Gastrocnemius medialis (tissue), 4 donors: ENCODE measurements around the gene MLN. TPM values are rescaled to one million over a fixed set of nuclear protein-coding genes. Genes with fewer than 3 reads are reported as not detected.

Experiments
- ATAC-seq, 2 donors: fragments of 150-250 bp; one replicate each; pipeline ENCODE4 v1.9.1; 2016
- DNase-seq, 2 donors: peaks; one replicate each; pipeline ENCODE4 v3.0.0-alpha.2; 2019
- H3K27ac ChIP-seq, 4 donors: fragments of 200-600 bp; sonication (generic); 1 replicate in 1 of 4; 2 replicates in 3 of 4; pipeline ENCODE4 v1.5.1; 2016 to 2018; ENCODE audit warnings: mild to moderate bottlenecking in 2 of 4, moderate library complexity in 1 of 4
- H3K27me3 ChIP-seq, 3 donors: fragments of 200-600 bp; sonication (generic) in 2 of 3; 1 replicate in 1 of 3; 2 replicates in 2 of 3; pipeline versions ENCODE4 v1.5.1 to v1.6.0; 2016 to 2019; ENCODE audit warnings: mild to moderate bottlenecking in 1 of 3, moderate library complexity in 1 of 3
- H3K36me3 ChIP-seq, 2 donors: fragments of 200-600 bp; sonication (generic) in 1 of 2; one replicate each; pipeline ENCODE4 v1.5.1; 2017 to 2018
- H3K4me1 ChIP-seq, 2 donors: fragments of 200-600 bp; sonication (generic) in 1 of 2; one replicate each; pipeline ENCODE4 v1.5.1; 2016 to 2017; ENCODE audit warnings: mild to moderate bottlenecking in 2 of 2
- H3K4me3 ChIP-seq, 4 donors: fragments of 200-600 bp; sonication (generic) in 3 of 4; 1 replicate in 1 of 4; 2 replicates in 3 of 4; pipeline ENCODE4 v1.5.1; 2016 to 2019; ENCODE audit warnings: mild to moderate bottlenecking in 2 of 4
- H3K9me3 ChIP-seq, 3 donors: fragments of 200-600 bp; sonication (generic) in 2 of 3; 1 replicate in 1 of 3; 2 replicates in 2 of 3; pipeline ENCODE4 v1.5.1; 2016 to 2019
- CTCF ChIP-seq, 5 experiments: fragments of 450-650 bp in 3 of 5; fragments of 200-600 bp in 2 of 5; sonication (generic) in 2 of 5; IDR thresholded peaks in 4 of 5; conservative IDR thresholded peaks in 1 of 5; 1 replicate in 4 of 5; 2 replicates in 1 of 5; pipeline ENCODE4 v1.5.1; 2016 to 2019; ENCODE audit warnings: antibody characterized with exemption in 5 of 5, mild to moderate bottlenecking in 3 of 5, moderate library complexity in 3 of 5
- POLR2A ChIP-seq, 2 donors: fragments of 450-650 bp; IDR thresholded peaks; one replicate each; pipeline ENCODE4 v1.6.1; 2017; ENCODE audit warnings: antibody characterized with exemption in 2 of 2, mild to moderate bottlenecking in 2 of 2, moderate library complexity in 2 of 2
- in situ Hi-C, 4 donors: fragments of 200-750 bp; cut with MboI; loops; one replicate each; pipeline versions ENCODE4 v1.15.0 to v1.8.0; 2017; ENCODE audit warnings: low sequenced_read_pairs in 4 of 4
- intact Hi-C: fragments of 100-400 bp; cut with DNase I; formaldehyde crosslinking; loops from one replicate; pipeline ENCODE4 v1.15.1; 2023; ENCODE audit warnings: low total_unique reads
- total RNA-seq, 4 donors: library from RNA; depleted of rRNA; stranded (reverse); fragments of >200 nt; gene quantifications; one replicate each; pipeline versions ENCODE4 v1.1.0 to v1.2.3, GENCODE V29; 2016

MLN gene
- total RNA-seq, 4 donors from 2014 or later = not detected

- Histone ChIP-seq H3K4me1 (no peaks in the 10 kb centered on the region), H3K27me3 (peaks cover 4 to 8% (median 7%) of the 10 kb centered on the region in 3 donors), H3K27ac (no peak overlapping the region), H3K4me3 (no peak overlapping the region), H3K36me3 (no peaks in the 10 kb centered on the region), H3K9me3 (no peaks in the 10 kb centered on the region)
- intact Hi-C loops = no loop called here
- no peak for ATAC-seq
- no peak for DNase-seq
- in situ Hi-C loops = no loop called here
- TF ChIP-seq CTCF (IDR thresholded peaks at IDR 0.05 in 4 of 5, conservative IDR thresholded peaks at IDR 0.05 in 1 of 5) (no peak), POLR2A (IDR thresholded peaks at IDR 0.05) (no peak)
These were observed 16.4 kb upstream of the MLN start for GRCh38 chr6:33820243-33820642.

- H3K36me3 ChIP-seq = no peaks in the 10 kb centered on the region
- ATAC-seq (no peak), DNase-seq (no peak)
- no peak overlapping the region for H3K4me3 ChIP-seq
- no peaks in the 10 kb centered on the region for H3K4me1 ChIP-seq
- in situ Hi-C loops = no loop called here
- TF ChIP-seq POLR2A (IDR thresholded peaks at IDR 0.05) = no peak
- no peak for TF ChIP-seq CTCF (IDR thresholded peaks at IDR 0.05 in 4 of 5, conservative IDR thresholded peaks at IDR 0.05 in 1 of 5)
- H3K27ac ChIP-seq = no peak overlapping the region
- H3K27me3 ChIP-seq = peaks cover 4 to 16% (median 11%) of the 10 kb centered on the region in 3 donors
- no peaks in the 10 kb centered on the region for H3K9me3 ChIP-seq
- intact Hi-C loops = no loop called here
These were observed 15.2 kb upstream of the MLN start for GRCh38 chr6:33819021-33819420.

GRCh38 chr6:33818293-33818692, 14.5 kb upstream of the MLN start:
- no peak for DNase-seq
- no peaks in the 10 kb centered on the region for H3K9me3 ChIP-seq
- peaks cover 12 to 19% (median 19%) of the 10 kb centered on the region in 3 donors for H3K27me3 ChIP-seq
- intact Hi-C loops (no loop called here), in situ Hi-C loops (no loop called here)
- no peaks in the 10 kb centered on the region for H3K36me3 ChIP-seq
- H3K4me3 ChIP-seq = no peak overlapping the region
- TF ChIP-seq POLR2A (IDR thresholded peaks at IDR 0.05) (no peak), CTCF (IDR thresholded peaks at IDR 0.05 in 4 of 5, conservative IDR thresholded peaks at IDR 0.05 in 1 of 5) (no peak)
- H3K4me1 ChIP-seq = no peaks in the 10 kb centered on the region
- no peak overlapping the region for H3K27ac ChIP-seq
- ATAC-seq = no peak

- no peaks in the 10 kb centered on the region for H3K4me1 ChIP-seq
- intact Hi-C loops = no loop called here
- in situ Hi-C loops = no loop called here
- ATAC-seq (no peak), DNase-seq (no peak)
- no peaks in the 10 kb centered on the region for H3K36me3 ChIP-seq
- H3K27ac ChIP-seq = no peak overlapping the region
- H3K4me3 ChIP-seq = no peak overlapping the region
- TF ChIP-seq CTCF (IDR thresholded peaks at IDR 0.05 in 4 of 5, conservative IDR thresholded peaks at IDR 0.05 in 1 of 5) (no peak), POLR2A (IDR thresholded peaks at IDR 0.05) (no peak)
- peaks cover 13 to 25% (median 20%) of the 10 kb centered on the region in 3 donors for H3K27me3 ChIP-seq
- H3K9me3 ChIP-seq = no peaks in the 10 kb centered on the region
These were observed 13.7 kb upstream of the MLN start for GRCh38 chr6:33817489-33817888.

GRCh38 chr6:33816911-33817310, 13.1 kb upstream of the MLN start:
- in situ Hi-C loops (no loop called here), intact Hi-C loops (no loop called here)
- Histone ChIP-seq H3K9me3 (no peaks in the 10 kb centered on the region), H3K27ac (no peak overlapping the region), H3K36me3 (no peaks in the 10 kb centered on the region), H3K4me3 (no peak overlapping the region), H3K27me3 (peaks cover 13 to 29% (median 23%) of the 10 kb centered on the region in 3 donors), H3K4me1 (no peaks in the 10 kb centered on the region)
- no peak for ATAC-seq
- TF ChIP-seq CTCF (IDR thresholded peaks at IDR 0.05 in 4 of 5, conservative IDR thresholded peaks at IDR 0.05 in 1 of 5) (no peak), POLR2A (IDR thresholded peaks at IDR 0.05) (no peak)
- no peak for DNase-seq
